ENCODE results near the gene RECQL5.

The RECQL5 gene

GRCh38 chr17:75605790-75606189 lies 61.2 kb downstream of the RECQL5 start:
- TF ChIP-seq CTCF (conservative IDR thresholded peaks at IDR 0.05; ENCODE audit: low read depth, low read length) = no peak
- no peak for DNase-seq (ENCODE audit: low read depth)
- H3K4me3 ChIP-seq (ENCODE audit: low read depth, low read length) = no peak overlapping the region

- no peak for DNase-seq (ENCODE audit: low read depth)
- H3K4me3 ChIP-seq (ENCODE audit: low read depth, low read length) = no peak overlapping the region
- TF ChIP-seq CTCF (conservative IDR thresholded peaks at IDR 0.05; ENCODE audit: low read depth, low read length) = no peak
Observed at GRCh38 chr17:75604034-75604695, 62.8 kb downstream of the RECQL5 start.

GRCh38 chr17:75603123-75603522 lies 63.8 kb downstream of the RECQL5 start:
- DNase-seq (ENCODE audit: low read depth) = no peak
- no peak overlapping the region for H3K4me3 ChIP-seq (ENCODE audit: low read depth, low read length)
- TF ChIP-seq CTCF (conservative IDR thresholded peaks at IDR 0.05; ENCODE audit: low read depth, low read length) = no peak

- H3K4me3 ChIP-seq (ENCODE audit: low read depth, low read length) = no peak overlapping the region
- DNase-seq (ENCODE audit: low read depth) = no peak
- no peak for TF ChIP-seq CTCF (conservative IDR thresholded peaks at IDR 0.05; ENCODE audit: low read depth, low read length)
Observed at GRCh38 chr17:75602644-75603043, 64.3 kb downstream of the RECQL5 start.

- TF ChIP-seq CTCF (conservative IDR thresholded peaks at IDR 0.05; ENCODE audit: low read depth, low read length) = peak; percentile 85
- peak; percentile 52 for DNase-seq (ENCODE audit: low read depth)
- no peak overlapping the region for H3K4me3 ChIP-seq (ENCODE audit: low read depth, low read length)
Observed at GRCh38 chr17:75601057-75601987, 65.6 kb downstream of the RECQL5 start.

- no peak overlapping the region for H3K4me3 ChIP-seq (ENCODE audit: low read depth, low read length)
- no peak for DNase-seq (ENCODE audit: low read depth)
- no peak for TF ChIP-seq CTCF (conservative IDR thresholded peaks at IDR 0.05; ENCODE audit: low read depth, low read length)
Observed at GRCh38 chr17:75596320-75597087, 70.5 kb downstream of the RECQL5 start.
